Measurements from ENCODE around the gene C3orf33. TPM values are rescaled to one million over a fixed set of nuclear protein-coding genes. Genes with fewer than 3 reads are reported as not detected.

Gene C3orf33
- total and polyA plus RNA-seq, 9 of the 15 experiments (the other 6 are each of a cell fraction or from before 2014, with no cell fraction given), result 4.1 to 10.2 (median 6.0) TPM

DNA sequence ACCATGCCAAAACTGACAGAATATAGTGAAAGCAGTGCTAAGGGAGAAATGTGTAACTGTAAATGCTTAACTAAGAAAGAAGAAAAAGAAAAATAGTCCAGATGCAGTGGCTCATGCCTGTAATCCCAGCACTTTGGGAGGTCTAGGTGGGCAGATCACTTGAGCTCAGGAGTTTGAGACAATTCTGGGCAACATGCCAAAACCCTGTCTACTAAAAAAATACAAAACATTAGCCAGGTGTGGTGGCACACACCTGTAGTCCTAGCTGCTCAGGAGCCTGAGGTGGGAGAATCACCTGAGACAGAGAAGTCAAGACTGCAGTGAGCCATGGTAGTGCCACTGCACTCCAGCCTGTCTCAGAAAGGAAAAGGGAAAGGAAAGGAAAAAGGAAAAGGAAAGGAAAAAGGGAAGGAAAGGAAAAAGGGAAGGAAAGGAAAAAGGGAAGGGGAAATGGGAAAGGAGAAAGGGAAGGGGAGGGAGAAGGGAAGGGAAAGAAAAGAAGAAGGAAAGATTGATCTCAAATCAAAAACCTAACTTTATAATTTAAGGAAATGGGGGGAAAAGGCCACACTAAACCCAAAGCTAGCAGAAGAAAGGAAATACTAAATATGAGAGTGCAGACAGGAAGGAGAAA is 20.3 kb downstream of the C3orf33 start:
- H3K27ac ChIP-seq (ENCODE audit: extremely low read depth, low read depth, low read length), result no peak overlapping the region
- CTCF ChIA-PET (ENCODE audit: low intra/inter-chr PET ratio), result no interaction called here
- FAIRE-seq, result no peak

More for the DNA sequence above, 20.3 kb downstream of the C3orf33 start:
- Histone ChIP-seq H3K9ac (ENCODE audit: insufficient read depth in 1 of 2, low read depth in 2 of 2, low read length in 2 of 2) (no peak overlapping the region), H3K9me1 (ENCODE audit: control insufficient read depth, insufficient read depth, low read length) (no peaks in the 10 kb centered on the region), H3K4me3 (no peak overlapping the region), H3K27me3 (ENCODE audit: control insufficient read depth in 2 of 2, insufficient read depth in 2 of 2, low read length in 2 of 2) (no peaks in the 10 kb centered on the region), H3K4me1 (replicated peaks in 1 of 2; ENCODE audit: control insufficient read depth in 2 of 2, insufficient read depth in 2 of 2, low read length in 2 of 2) (peaks cover 0 to 8% of the 10 kb centered on the region in 2 experiments; a peak in 3 of 5 replicates), H3K79me2 (ENCODE audit: control insufficient read depth, insufficient read depth, low read length) (peaks cover 12% of the 10 kb centered on the region; the same call in 2 of the 3 replicates), H2AFZ (ENCODE audit: low read depth, low read length) (no peak overlapping the region), H3K9me3 (replicated peaks; ENCODE audit: control insufficient read depth, insufficient read depth, low read depth, low read length) (no peaks in the 10 kb centered on the region), H3K4me2 (ENCODE audit: insufficient read depth, low read length) (no peak overlapping the region), H3K36me3 (ENCODE audit: control insufficient read depth, insufficient read depth, low read length) (peaks cover 13% of the 10 kb centered on the region; the same call in 2 of the 3 replicates), H4K20me1 (replicated peaks; ENCODE audit: control insufficient read depth, insufficient read depth, low read length) (no peaks in the 10 kb centered on the region)
- BruUV-seq (replicated peaks), result no TSS peak
- in situ Hi-C loops (cut with MboI) (no loop called here), intact Hi-C loops (cut with micrococcal nuclease) (no loop called here)
- TF ChIP-seq, protein P1, sequence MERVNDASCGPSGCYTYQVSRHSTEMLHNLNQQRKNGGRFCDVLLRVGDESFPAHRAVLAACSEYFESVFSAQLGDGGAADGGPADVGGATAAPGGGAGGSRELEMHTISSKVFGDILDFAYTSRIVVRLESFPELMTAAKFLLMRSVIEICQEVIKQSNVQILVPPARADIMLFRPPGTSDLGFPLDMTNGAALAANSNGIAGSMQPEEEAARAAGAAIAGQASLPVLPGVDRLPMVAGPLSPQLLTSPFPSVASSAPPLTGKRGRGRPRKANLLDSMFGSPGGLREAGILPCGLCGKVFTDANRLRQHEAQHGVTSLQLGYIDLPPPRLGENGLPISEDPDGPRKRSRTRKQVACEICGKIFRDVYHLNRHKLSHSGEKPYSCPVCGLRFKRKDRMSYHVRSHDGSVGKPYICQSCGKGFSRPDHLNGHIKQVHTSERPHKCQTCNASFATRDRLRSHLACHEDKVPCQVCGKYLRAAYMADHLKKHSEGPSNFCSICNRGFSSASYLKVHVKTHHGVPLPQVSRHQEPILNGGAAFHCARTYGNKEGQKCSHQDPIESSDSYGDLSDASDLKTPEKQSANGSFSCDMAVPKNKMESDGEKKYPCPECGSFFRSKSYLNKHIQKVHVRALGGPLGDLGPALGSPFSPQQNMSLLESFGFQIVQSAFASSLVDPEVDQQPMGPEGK (CRISPR knock-in tag; IDR thresholded peaks at IDR 0.05; ENCODE audit: borderline replicate concordance), result no peak
- TF ChIP-seq, protein P2, sequence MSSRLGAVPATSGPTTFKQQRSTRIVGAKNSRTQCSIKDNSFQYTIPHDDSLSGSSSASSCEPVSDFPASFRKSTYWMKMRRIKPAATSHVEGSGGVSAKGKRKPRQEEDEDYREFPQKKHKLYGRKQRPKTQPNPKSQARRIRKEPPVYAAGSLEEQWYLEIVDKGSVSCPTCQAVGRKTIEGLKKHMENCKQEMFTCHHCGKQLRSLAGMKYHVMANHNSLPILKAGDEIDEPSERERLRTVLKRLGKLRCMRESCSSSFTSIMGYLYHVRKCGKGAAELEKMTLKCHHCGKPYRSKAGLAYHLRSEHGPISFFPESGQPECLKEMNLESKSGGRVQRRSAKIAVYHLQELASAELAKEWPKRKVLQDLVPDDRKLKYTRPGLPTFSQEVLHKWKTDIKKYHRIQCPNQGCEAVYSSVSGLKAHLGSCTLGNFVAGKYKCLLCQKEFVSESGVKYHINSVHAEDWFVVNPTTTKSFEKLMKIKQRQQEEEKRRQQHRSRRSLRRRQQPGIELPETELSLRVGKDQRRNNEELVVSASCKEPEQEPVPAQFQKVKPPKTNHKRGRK (tag; IDR thresholded peaks at IDR 0.05), result peak; percentile 63
- TF ChIP-seq NUFIP1 (IDR thresholded peaks at IDR 0.05; ENCODE audit: partially characterized antibody) (no peak), HDAC1 (IDR thresholded peaks at IDR 0.05) (peak in 1 of 2 experiments; percentile 40; a peak in 1 of 4 replicates), NR4A1 (CRISPR knock-in tag; IDR thresholded peaks at IDR 0.05) (no peak), NR4A1 (tag; IDR thresholded peaks at IDR 0.05) (no peak), NFIC (IDR thresholded peaks at IDR 0.05) (peak; percentile 91), MTA2 (IDR thresholded peaks at IDR 0.05; ENCODE audit: low read depth) (no peak)
- TF ChIP-seq, protein P3, sequence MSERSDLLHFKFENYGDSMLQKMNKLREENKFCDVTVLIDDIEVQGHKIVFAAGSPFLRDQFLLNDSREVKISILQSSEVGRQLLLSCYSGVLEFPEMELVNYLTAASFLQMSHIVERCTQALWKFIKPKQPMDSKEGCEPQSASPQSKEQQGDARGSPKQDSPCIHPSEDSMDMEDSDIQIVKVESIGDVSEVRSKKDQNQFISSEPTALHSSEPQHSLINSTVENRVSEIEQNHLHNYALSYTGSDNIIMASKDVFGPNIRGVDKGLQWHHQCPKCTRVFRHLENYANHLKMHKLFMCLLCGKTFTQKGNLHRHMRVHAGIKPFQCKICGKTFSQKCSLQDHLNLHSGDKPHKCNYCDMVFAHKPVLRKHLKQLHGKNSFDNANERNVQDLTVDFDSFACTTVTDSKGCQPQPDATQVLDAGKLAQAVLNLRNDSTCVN (CRISPR knock-in tag; IDR thresholded peaks at IDR 0.05), result 0 out of 2 replicates have a peak, but pooled peaks have one; percentile 5
- POLR2A ChIA-PET, result interaction anchor here (0.6 to 1.4 kb wide), 2 partner anchors 13 to 68 kb away, joined by 4 read pairs; no protein-coding TSS in a partner anchor
- ATAC-seq (no peak), DNase-seq (ENCODE audit: extremely low read depth in 1 of 4, low spot score in 3 of 4) (no peak)
